Neural progenitor cell (in vitro differentiated cells): ENCODE data around the gene PYGM. TPM values are rescaled to one million over a fixed set of nuclear protein-coding genes. Genes with fewer than 3 reads are reported as not detected.

ENCODE experiments used
- DNase-seq: peaks from one replicate; pipeline ENCODE4 v3.0.0-alpha.2; 2016; ENCODE audit warnings: low spot score
- H2AFZ ChIP-seq: fragments of 200-600 bp; sonication (generic); replicated peaks from 2 replicates; pipeline ENCODE4 v1.6.1; 2016; ENCODE audit warnings: antibody characterized with exemption
- H3F3A ChIP-seq: fragments of 200-600 bp; sonication (generic); 2 replicates; pipeline ENCODE4 v1.6.1; 2016; ENCODE audit warnings: antibody characterized with exemption, low read depth
- H3K27ac ChIP-seq: fragments of 200-600 bp; sonication (generic); 2 replicates; pipeline ENCODE4 v1.5.1; 2016; ENCODE audit warnings: mild to moderate bottlenecking
- H3K27me3 ChIP-seq: fragments of 200-600 bp; sonication (generic); 2 replicates; pipeline ENCODE4 v1.6.1; 2016; ENCODE audit warnings: mild to moderate bottlenecking, moderate library complexity
- H3K36me3 ChIP-seq: fragments of 200-600 bp; sonication (generic); 2 replicates; pipeline ENCODE4 v1.5.1; 2016
- H3K4me1 ChIP-seq: fragments of 200-600 bp; sonication (generic); 2 replicates; pipeline ENCODE4 v1.6.1; 2016; ENCODE audit warnings: mixed run types
- H3K4me2 ChIP-seq: fragments of 200-600 bp; sonication (generic); 2 replicates; pipeline ENCODE4 v1.6.1; 2016
- H3K4me3 ChIP-seq: fragments of 200-600 bp; sonication (generic); 2 replicates; pipeline ENCODE4 v1.5.1; 2016
- H3K79me2 ChIP-seq: fragments of 200-600 bp; sonication (generic); 2 replicates; pipeline ENCODE4 v1.6.1; 2016; ENCODE audit warnings: low read depth
- H3K9ac ChIP-seq: fragments of 200-600 bp; sonication (generic); 2 replicates; pipeline ENCODE4 v1.6.1; 2016
- H3K9me3 ChIP-seq: fragments of 200-600 bp; sonication (generic); 2 replicates; pipeline ENCODE4 v1.5.1; 2016; ENCODE audit warnings: low read depth
- H4K20me1 ChIP-seq: fragments of 200-600 bp; sonication (generic); 2 replicates; pipeline ENCODE4 v1.6.1; 2016; ENCODE audit warnings: low read depth
- H3K27ac Mint-ChIP-seq: 3 replicates; pipeline ENCODE4 v1.8.0; 2021; ENCODE audit warnings: mixed read lengths
- H3K27me3 Mint-ChIP-seq: 2 replicates; pipeline ENCODE4 v1.8.0; 2022; ENCODE audit warnings: low read depth, mild to moderate bottlenecking, inconsistent platforms, moderate library complexity, mixed read lengths; ENCODE audit not compliant: insufficient read depth
- H3K36me3 Mint-ChIP-seq: 3 replicates; pipeline ENCODE4 v1.8.0; 2021; ENCODE audit warnings: mixed read lengths
- H3K4me1 Mint-ChIP-seq: 3 replicates; pipeline ENCODE4 v1.8.0; 2021; ENCODE audit warnings: mixed read lengths
- H3K4me3 Mint-ChIP-seq: 3 replicates; pipeline ENCODE4 v1.8.0; 2021; ENCODE audit warnings: mild to moderate bottlenecking, moderate library complexity, mixed read lengths
- H3K9me3 Mint-ChIP-seq: 3 replicates; pipeline ENCODE4 v1.8.0; 2020; ENCODE audit warnings: mixed read lengths
- CTCF ChIP-seq: fragments of 200-600 bp; sonication (generic); IDR thresholded peaks from 2 replicates; pipeline ENCODE4 v1.5.1; 2017; ENCODE audit warnings: antibody characterized with exemption, mild to moderate bottlenecking
- EZH2 ChIP-seq: fragments of 200-600 bp; sonication (generic); IDR thresholded peaks from 2 replicates; pipeline ENCODE4 v1.6.1; 2017; ENCODE audit warnings: antibody characterized with exemption, mild to moderate bottlenecking, moderate library complexity
- EZH2phosphoT487 ChIP-seq: fragments of 200-600 bp; sonication (generic); IDR thresholded peaks from 2 replicates; pipeline ENCODE4 v1.6.1; 2017; ENCODE audit warnings: antibody characterized with exemption
- total RNA-seq: library from RNA; depleted of rRNA; stranded (reverse); fragments of >200 nt; gene quantifications from 2 replicates; pipeline ENCODE4 v1.2.3, GENCODE V29; 2015; ENCODE audit warnings: low replicate concordance

The PYGM gene
- total RNA-seq, 1 donor from 2014 or later, result 1.4 TPM

- no peaks in the 10 kb centered on the region for H3K27me3 ChIP-seq
- H2AFZ ChIP-seq, result no peak overlapping the region
- peaks cover 86% of the 10 kb centered on the region for H4K20me1 ChIP-seq
- H3K9me3 ChIP-seq, result no peaks in the 10 kb centered on the region
- peak overlapping the region; percentile 68 for H3K4me3 Mint-ChIP-seq
- H3K4me1 ChIP-seq, result peaks cover 61% of the 10 kb centered on the region
- H3K27ac ChIP-seq, result peak overlapping the region; percentile 72
- peaks cover 26% of the 10 kb centered on the region for H3K27me3 Mint-ChIP-seq
- peaks cover 84% of the 10 kb centered on the region for H3K4me1 Mint-ChIP-seq
- no peak for DNase-seq
- peaks cover 30% of the 10 kb centered on the region for H3K36me3 Mint-ChIP-seq
- H3K79me2 ChIP-seq, result peaks cover 31% of the 10 kb centered on the region
- H3K36me3 ChIP-seq, result peaks cover 8% of the 10 kb centered on the region
- TF ChIP-seq EZH2 (no peak), CTCF (no peak), EZH2phosphoT487 (no peak)
- no peak overlapping the region for H3K4me3 ChIP-seq
- no peaks in the 10 kb centered on the region for H3K9me3 Mint-ChIP-seq
- H3K4me2 ChIP-seq, result peak overlapping the region; percentile 27
- H3F3A ChIP-seq, result peaks cover 91% of the 10 kb centered on the region
- H3K9ac ChIP-seq, result no peak overlapping the region
- H3K27ac Mint-ChIP-seq, result peak overlapping the region; percentile 72
These were observed 3.8 kb upstream of the PYGM start for GRCh38 chr11:64763526-64764039.

- Mint-ChIP-seq H3K4me1 (peaks cover 81% of the 10 kb centered on the region), H3K9me3 (no peaks in the 10 kb centered on the region), H3K27ac (peak overlapping the region; percentile 72), H3K36me3 (peaks cover 24% of the 10 kb centered on the region), H3K27me3 (peaks cover 22% of the 10 kb centered on the region), H3K4me3 (peak overlapping the region; percentile 68)
- Histone ChIP-seq H3K9me3 (no peaks in the 10 kb centered on the region), H2AFZ (no peak overlapping the region), H3K4me2 (peak overlapping the region; percentile 27), H3F3A (peaks cover 84% of the 10 kb centered on the region), H3K27ac (peak overlapping the region; percentile 72), H3K4me3 (no peak overlapping the region), H3K79me2 (peaks cover 24% of the 10 kb centered on the region), H3K9ac (no peak overlapping the region), H3K4me1 (peaks cover 61% of the 10 kb centered on the region), H3K27me3 (no peaks in the 10 kb centered on the region), H4K20me1 (peaks cover 80% of the 10 kb centered on the region), H3K36me3 (peaks cover 4% of the 10 kb centered on the region)
- DNase-seq, result peak; percentile 47
- TF ChIP-seq CTCF (no peak), EZH2phosphoT487 (no peak), EZH2 (no peak)
These were observed 3.1 kb upstream of the PYGM start for GRCh38 chr11:64762674-64763525.

GRCh38 chr11:64762277-64762673 is 2.5 kb upstream of the PYGM start:
- Histone ChIP-seq H3K27ac (no peak overlapping the region), H4K20me1 (peaks cover 73% of the 10 kb centered on the region), H3K4me1 (peaks cover 61% of the 10 kb centered on the region), H2AFZ (no peak overlapping the region), H3K4me2 (no peak overlapping the region), H3K4me3 (no peak overlapping the region), H3K9ac (no peak overlapping the region), H3K79me2 (peaks cover 18% of the 10 kb centered on the region), H3F3A (peaks cover 78% of the 10 kb centered on the region), H3K27me3 (no peaks in the 10 kb centered on the region), H3K9me3 (no peaks in the 10 kb centered on the region), H3K36me3 (peaks cover 3% of the 10 kb centered on the region)
- peaks cover 25% of the 10 kb centered on the region for H3K27me3 Mint-ChIP-seq
- TF ChIP-seq EZH2phosphoT487 (no peak), CTCF (no peak), EZH2 (no peak)
- H3K4me1 Mint-ChIP-seq, result peaks cover 76% of the 10 kb centered on the region
- H3K9me3 Mint-ChIP-seq, result no peaks in the 10 kb centered on the region
- peak overlapping the region; percentile 68 for H3K4me3 Mint-ChIP-seq
- peak overlapping the region; percentile 87 for H3K27ac Mint-ChIP-seq
- DNase-seq, result no peak
- peaks cover 20% of the 10 kb centered on the region for H3K36me3 Mint-ChIP-seq
